Bone marrow (tissue), 2 donors: ENCODE data around the gene PSMB9.
"Not testable (repeated sequence)": the region's sequence is repeated elsewhere in the genome, so short reads cannot be mapped to it uniquely, and the experiment has no call there.

Experiments
- DNase-seq, 2 donors: peaks; one replicate each; lab custom pipeline; 2025; lab: John Stamatoyannopoulos, UW

Gene PSMB9

DNA sequence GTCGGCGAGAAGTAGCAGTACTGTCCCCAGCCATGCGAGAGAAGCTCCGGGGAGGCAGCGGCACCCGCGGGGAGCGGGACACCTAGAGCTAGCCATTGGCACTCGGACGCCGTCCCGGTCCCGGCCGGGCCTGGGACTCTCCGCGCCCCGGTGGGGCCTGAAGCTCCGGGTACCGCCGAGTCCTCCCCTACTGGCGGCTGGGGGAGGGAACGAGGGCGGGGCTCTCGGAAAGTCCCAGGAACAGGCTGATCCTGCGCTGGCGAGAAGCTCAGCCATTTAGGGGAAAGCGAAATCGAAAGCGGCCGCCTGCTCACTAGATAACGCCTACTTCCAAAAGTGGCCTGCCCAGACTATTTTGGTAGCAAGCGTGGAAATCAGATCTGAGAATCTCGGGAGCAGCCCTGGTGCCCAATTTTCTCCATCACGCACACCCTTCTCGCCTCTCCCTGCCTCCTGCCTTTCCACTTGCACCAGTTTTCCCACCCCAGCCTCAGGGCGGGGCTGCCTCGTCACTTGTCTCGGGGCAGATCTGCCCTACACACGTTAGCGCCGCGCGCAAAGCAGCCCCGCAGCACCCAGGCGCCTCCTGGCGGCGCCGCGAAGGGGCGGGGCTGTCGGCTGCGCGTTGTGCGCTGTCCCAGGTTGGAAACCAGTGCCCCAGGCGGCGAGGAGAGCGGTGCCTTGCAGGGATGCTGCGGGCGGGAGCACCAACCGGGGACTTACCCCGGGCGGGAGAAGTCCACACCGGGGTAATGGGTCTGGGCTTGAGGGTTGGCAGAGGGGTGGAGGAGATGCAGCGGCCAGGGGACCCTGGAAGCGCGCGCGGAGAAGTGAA is at the start of gene PSMB9, which contains the start of gene TAP1:
Gene PSMB9 (plus strand): TSS at position 652 of the 835 bp plus-strand sequence. CDS start 38 bp downstream, at position 690.
Gene TAP1 (minus strand): TSS at position 164 of the 835 bp plus-strand sequence. CDS start 68 bp downstream, at position 96.
- DNase-seq, result peak; percentile 90 to 95

- DNase-seq, result not testable (repeated sequence)
Observed at GRCh38 chr6:32805404-32805803, 48.6 kb upstream of the PSMB9 start.

- no peak for DNase-seq
Observed at GRCh38 chr6:32807020-32807580, 46.9 kb upstream of the PSMB9 start.

DNA sequence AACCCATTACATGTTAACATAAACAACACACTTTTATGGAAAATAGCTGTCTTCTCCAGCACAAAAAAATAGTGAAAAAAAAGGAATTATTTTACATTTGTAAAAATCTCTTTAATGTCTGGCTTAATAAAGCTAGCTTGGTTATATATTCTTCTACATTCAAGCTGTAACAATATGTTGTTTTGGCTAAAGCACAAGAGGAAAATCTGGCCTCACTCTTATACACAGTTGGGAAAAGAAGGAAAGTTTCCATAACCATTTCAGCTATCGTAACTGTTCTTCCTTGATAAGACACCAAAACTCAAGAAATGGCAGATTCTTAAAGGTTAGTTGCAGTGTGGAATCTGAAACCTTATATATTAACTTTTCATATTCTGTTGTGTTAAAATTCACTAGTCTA is 44.8 kb upstream of the PSMB9 start:
- DNase-seq, result no peak

- no peak for DNase-seq
Observed at GRCh38 chr6:32814145-32814544, 39.8 kb upstream of the PSMB9 start.

DNA sequence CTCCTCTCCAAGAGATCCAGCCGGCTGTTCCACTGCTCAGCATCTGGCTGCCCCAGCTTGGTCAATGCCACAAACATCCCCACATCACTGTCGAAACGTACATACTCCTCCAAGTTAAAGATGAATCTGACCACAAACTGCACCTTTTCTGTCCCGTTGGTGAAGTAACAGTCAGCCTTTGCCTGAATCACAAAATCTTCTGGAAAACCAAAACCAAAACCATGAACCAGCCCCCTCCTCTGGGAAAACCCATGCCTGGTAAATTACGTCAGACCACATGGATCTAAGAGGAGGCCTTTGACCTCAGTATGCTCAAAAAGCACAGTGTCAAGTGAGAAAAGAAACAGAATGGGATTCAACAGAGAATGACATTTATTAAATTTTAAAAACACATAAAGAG is 38.9 kb upstream of the PSMB9 start:
- no peak for DNase-seq

DNA sequence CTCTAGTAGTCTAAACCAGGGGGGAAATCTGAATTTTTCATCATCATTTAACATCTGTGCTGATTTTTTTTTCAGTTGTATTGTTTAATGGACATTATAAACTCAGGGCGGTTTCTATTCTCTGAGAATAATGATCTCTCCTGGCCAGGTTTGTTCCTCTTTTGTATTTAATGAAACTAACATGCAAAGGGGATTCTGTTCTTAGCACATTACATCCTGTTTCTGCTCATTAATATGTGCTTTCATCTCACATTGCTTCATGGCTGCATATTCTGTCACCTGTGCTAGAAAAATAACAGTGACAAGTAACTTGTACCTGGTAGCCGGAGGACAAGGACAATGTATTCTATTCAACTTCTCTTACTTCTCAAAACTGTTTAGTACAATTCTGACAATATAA is 38.0 kb upstream of the PSMB9 start:
- no peak for DNase-seq

GRCh38 chr6:32816746-32817204 is 37.2 kb upstream of the PSMB9 start, which contains the start of gene HLA-DOB:
HLA-DOB (minus strand) TSS chr6:32817002; CDS start chr6:32816951, 51 bp downstream.
- no peak for DNase-seq

DNA sequence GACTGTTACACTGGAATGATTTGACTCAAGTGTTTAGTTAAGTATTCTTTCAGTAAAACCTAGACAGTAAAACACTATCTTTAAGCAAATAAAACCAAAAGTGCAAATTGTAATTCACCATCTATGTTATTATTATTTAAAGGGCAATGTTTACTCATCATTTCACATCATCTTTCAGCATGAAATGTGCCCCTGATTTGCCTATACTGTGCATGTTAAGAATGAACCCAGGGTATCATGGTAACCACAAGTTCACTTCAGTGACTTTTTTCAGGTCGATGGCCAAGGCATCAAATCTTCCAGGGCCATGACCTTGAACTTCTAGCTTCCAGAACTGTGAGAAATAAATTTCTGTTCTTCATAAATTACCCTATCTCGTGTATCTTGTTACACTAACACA is 35.1 kb upstream of the PSMB9 start:
- DNase-seq, result no peak

GRCh38 chr6:32819729-32820128 is 34.3 kb upstream of the PSMB9 start:
- DNase-seq, result no peak

DNA sequence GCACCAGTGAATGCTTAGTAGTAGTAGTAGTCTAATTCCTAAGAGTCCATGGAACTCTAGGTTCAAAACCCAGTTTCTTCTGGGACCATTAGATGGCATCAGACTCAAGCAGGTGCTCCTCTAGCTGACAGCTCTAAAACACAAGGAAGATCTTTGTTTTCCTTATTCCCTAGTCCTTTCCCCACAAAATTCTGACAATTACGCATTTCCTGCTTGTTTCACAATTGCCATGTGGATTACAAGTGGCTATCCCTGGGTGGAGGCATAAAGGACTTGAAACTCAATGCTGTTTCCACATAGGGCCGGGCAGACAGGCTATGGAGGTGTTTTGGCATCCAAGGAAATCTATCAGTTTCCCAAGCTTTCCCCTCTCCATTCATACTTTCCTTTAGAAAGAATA is 28.0 kb upstream of the PSMB9 start:
- no peak for DNase-seq

- DNase-seq, result no peak
Observed at GRCh38 chr6:32827025-32827424, 27.0 kb upstream of the PSMB9 start.

DNA sequence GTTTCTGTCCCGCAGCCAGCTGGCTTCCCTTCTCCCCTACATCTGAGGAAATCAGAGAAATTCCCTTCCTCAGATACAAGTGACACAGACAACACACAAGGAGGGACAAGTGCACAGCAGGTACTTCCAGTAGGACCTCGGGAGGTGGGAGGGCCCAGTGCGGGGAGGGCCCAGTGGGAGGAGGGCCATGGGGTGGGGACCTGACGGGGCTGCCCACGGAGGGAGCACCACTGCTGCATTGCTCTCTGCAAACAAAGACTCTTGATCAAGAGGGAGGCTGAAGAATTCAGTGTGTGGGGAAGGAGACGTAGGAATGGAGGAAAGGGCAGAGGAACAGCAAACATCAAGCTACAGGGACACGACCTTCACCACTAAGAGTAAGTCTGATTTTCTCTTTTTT is 24.5 kb upstream of the PSMB9 start:
- no peak for DNase-seq

- no peak for DNase-seq
Observed at GRCh38 chr6:32830017-32830416, 24.0 kb upstream of the PSMB9 start.

- DNase-seq, result no peak
Observed at GRCh38 chr6:32830936-32831335, 23.1 kb upstream of the PSMB9 start.

DNA sequence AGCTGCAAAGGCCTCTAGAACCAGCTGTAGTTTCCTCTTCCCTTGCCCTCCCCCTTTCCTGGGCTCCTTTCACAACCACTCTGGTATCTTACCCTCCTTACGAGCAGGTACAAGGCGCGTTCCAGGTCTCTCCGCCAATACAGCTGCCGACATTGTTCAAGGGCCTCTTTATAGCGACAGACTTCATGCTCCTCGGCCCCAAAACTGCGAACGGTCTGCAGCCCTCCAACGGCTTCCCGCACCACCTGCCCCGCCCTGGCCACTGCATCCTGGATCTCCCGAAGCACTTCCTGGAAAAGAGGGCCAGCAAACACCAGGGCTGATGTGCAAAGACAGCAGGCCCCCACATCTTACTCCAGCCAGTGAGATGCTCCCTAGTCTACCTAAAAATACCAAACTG is 21.5 kb upstream of the PSMB9 start:
- no peak for DNase-seq

DNA sequence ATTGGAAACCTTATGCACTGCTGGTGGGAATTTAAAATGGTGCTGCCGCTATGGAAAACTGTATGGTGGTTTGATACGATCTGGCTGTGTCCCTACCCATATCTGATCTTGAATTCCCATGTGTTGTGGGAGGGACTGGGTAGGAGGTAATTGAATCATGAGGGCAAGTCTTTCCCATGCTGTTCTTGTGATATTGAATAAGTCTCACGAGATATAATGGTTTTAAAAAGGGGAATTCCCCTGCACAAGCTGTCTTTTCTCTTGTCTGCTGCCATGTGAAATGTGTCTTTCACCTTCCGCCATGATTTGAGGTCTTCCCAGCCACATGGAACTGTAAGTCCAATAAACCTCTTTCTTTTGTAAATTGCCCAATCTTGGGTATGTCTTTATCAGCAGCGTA is 20.3 kb upstream of the PSMB9 start:
- DNase-seq, result no peak

GRCh38 chr6:32835167-32835893 is 18.7 kb upstream of the PSMB9 start:
- no peak for DNase-seq

DNA sequence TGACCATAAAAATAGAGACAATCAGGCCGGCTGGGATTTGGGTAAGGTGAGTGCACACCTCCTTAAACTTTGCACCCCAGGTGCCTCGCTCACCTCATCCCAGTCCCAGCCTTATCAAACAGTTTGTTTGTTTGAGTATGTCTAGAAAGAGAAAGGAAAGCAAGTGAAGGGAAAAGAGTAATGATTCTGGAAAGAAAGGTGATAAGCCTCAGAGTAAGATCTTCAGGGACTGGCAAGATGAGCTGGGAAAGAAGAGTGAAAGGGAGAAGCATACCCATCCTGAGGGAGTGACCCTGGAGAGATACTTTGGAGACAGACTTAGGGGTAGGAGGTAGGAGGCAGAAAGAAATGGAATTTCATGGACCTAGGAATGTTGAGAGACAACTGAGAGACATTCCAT is 17.1 kb upstream of the PSMB9 start:
- no peak for DNase-seq

DNA sequence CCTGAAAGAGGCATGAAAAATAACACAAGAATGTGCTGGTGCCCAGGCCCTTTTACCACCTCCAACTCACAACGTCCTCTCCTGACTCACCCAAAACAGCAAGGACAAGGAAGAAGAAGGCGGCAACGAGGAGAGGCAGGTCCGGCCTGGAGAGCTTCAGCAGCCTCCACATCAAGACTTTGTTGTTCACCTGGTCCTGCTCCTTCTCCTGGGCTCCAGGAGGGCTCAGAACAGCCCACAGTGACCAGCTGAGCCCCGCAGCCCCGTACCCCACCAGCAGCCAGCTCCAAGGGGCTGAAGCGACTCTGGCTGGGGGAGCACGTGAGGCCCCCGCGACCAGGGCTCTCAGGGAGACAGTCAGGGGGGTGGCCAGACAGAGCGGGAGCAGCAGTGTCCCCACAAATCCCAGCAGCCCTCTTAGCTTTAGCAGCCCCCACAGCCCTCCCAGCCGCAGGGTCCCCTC is 16.3 kb upstream of the PSMB9 start:
- DNase-seq, result no peak

DNA sequence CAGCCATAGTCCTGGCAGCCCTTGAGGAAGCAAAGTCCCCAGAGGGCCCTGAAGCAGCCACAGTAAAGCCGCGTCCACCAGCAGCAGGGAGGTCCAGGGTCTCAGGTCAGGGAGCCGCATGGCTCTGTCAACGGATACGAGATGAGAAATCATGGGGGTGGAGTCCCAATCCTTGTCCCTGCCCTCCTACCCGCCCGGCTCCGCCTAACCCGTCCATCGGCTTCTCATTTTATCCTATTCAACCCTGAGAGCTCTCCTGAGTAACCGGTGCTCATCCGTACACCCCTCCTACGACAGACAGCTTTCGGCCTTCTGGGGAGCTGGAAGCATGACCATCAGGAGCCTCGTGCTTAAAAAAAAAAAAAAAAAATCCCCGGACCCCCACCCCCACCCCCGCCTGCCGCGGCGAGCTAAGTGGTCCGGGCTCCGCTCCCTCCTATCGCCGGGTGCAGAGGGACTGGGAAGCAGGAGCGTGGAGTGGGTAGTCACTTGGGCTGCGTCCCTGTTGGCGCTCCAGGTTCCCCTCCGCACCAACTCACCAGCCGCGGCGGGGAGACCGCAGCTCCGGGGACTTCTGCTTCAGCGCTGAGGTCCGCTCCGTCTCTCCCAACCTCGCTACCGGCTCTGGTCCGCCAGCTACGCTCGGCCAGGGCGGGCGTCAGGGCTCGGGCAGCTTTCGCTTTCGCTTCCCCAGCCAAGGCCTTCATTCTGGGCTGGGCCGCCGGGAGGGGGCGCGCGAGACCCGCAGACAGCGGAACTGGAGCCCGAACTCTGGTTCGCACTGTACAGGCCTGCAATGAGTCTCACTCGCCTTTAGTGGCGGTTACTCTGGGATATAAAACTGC is 15.7 kb upstream of the PSMB9 start, which contains the start of gene TAP2:
Gene TAP2 (minus strand): TSS at position 626 of the 845 bp plus-strand sequence. CDS start 506 bp downstream, at position 120.
- DNase-seq, result peak; percentile 90 to 92
